Endothelial cell of umbilical vein (primary cell): Measurements from ENCODE around the gene GNGT2. TPM values are rescaled to one million over a fixed set of nuclear protein-coding genes. Genes with fewer than 3 reads are reported as not detected.

Source experiments
- BruUV-seq: library from RNA; stranded (reverse); fragments of 400-500 nt; replicated peaks from 2 replicates; lab custom pipeline; 2021; lab: Mats Ljungman, UMichigan
- CTCF ChIA-PET: fragments of 300-600, 350-600 bp; sonication (Branson Sonifier 250); formaldehyde crosslinking; loops from one replicate; lab custom pipeline; 2021; ENCODE audit warnings: antibody characterized with exemption, inconsistent platforms; lab: Charles Lee
- POLR2A ChIA-PET: fragments of 300-600, 350-600 bp; sonication (Branson Sonifier 250); formaldehyde crosslinking; loops from one replicate; lab custom pipeline; 2021; ENCODE audit warnings: antibody characterized with exemption, inconsistent platforms; lab: Charles Lee
- DNase-seq: peaks from one replicate; pipeline ENCODE4 v3.0.0-alpha.2; 2011; ENCODE audit warnings: low read depth, low spot score
- FAIRE-seq: peaks from 2 replicates; lab custom pipeline; 2011; peaks lifted over from hg19 to GRCh38; lab: Jason Lieb, UNC
- H2AFZ ChIP-seq: 2 replicates; pipeline ENCODE4 v1.6.0; 2012; ENCODE audit warnings: low read depth, low read length, control low read depth, inconsistent platforms
- H3K27ac ChIP-seq: 2 replicates; pipeline ENCODE4 v1.5.1; 2011; ENCODE audit warnings: low read depth, mild to moderate bottlenecking, control low read depth, low read length, moderate library complexity; ENCODE audit not compliant: insufficient read depth
- H3K27me3 ChIP-seq, 2 experiments: 2 replicates each; pipeline versions ENCODE4 v1.6.0 to v1.6.1; 2011; ENCODE audit warnings: low read length in 2 of 2, mixed read lengths in 1 of 2; ENCODE audit not compliant: control insufficient read depth in 2 of 2, insufficient read depth in 2 of 2
- H3K36me3 ChIP-seq, 2 experiments: 2 replicates in 1 of 2; 3 replicates in 1 of 2; pipeline ENCODE4 v1.5.1; 2011; ENCODE audit warnings: low read length in 2 of 2, mild to moderate bottlenecking in 1 of 2, moderate library complexity in 1 of 2; ENCODE audit not compliant: control insufficient read depth in 2 of 2, insufficient read depth in 2 of 2; ENCODE audit errors: extremely low read depth in 1 of 2
- H3K4me1 ChIP-seq: 3 replicates; pipeline ENCODE4 v1.5.1; 2011; ENCODE audit warnings: mild to moderate bottlenecking, low read length; ENCODE audit not compliant: control insufficient read depth, insufficient read depth; ENCODE audit errors: extremely low read depth
- H3K4me2 ChIP-seq: 2 replicates; pipeline ENCODE4 v1.6.1; 2011; ENCODE audit warnings: low read length, control low read depth, mixed read lengths; ENCODE audit not compliant: insufficient read depth
- H3K4me3 ChIP-seq, 3 experiments: fragments of 200-600 bp in 1 of 3; sonication (generic), shearing (Covaris generic) in 1 of 3; replicated peaks in 1 of 3; 2 replicates each; pipeline ENCODE4 v1.5.1; 2011 to 2016; ENCODE audit warnings: control low read depth in 3 of 3, low read length in 3 of 3, mild to moderate bottlenecking in 2 of 3, inconsistent platforms in 1 of 3, low read depth in 1 of 3, moderate library complexity in 1 of 3; ENCODE audit not compliant: insufficient read depth in 1 of 3
- H3K79me2 ChIP-seq: 2 replicates; pipeline ENCODE4 v1.6.0; 2012; ENCODE audit warnings: low read length, inconsistent platforms; ENCODE audit not compliant: control insufficient read depth, insufficient read depth
- H3K9ac ChIP-seq: replicated peaks from 2 replicates; pipeline ENCODE3; 2011; ENCODE audit warnings: low read length, control low read depth; ENCODE audit not compliant: insufficient read depth; ENCODE audit errors: extremely low read depth
- H3K9me1 ChIP-seq: replicated peaks from 3 replicates; pipeline ENCODE4 v1.6.0; 2011; ENCODE audit warnings: mild to moderate bottlenecking, low read length; ENCODE audit not compliant: control insufficient read depth, insufficient read depth; ENCODE audit errors: extremely low read depth
- H3K9me3 ChIP-seq: replicated peaks from 2 replicates; pipeline ENCODE4 v1.5.1; 2012; ENCODE audit warnings: low read length, inconsistent platforms; ENCODE audit not compliant: control insufficient read depth, insufficient read depth
- H4K20me1 ChIP-seq: replicated peaks from 2 replicates; pipeline ENCODE3; 2011; ENCODE audit warnings: mild to moderate bottlenecking, low read length; ENCODE audit not compliant: control insufficient read depth, insufficient read depth; ENCODE audit errors: extremely low read depth
- CTCF ChIP-seq, 2 donors: IDR thresholded peaks; 1 replicate in 1 of 2; 2 replicates in 1 of 2; pipeline ENCODE4 v1.5.1; 2011; ENCODE audit warnings: low read length in 2 of 2, mild to moderate bottlenecking in 2 of 2, moderate library complexity in 2 of 2, control low read depth in 1 of 2, inconsistent platforms in 1 of 2, low read depth in 1 of 2; ENCODE audit not compliant: insufficient read depth in 1 of 2; ENCODE audit errors: extremely low read depth in 1 of 2
- EZH2 ChIP-seq: IDR thresholded peaks from 2 replicates; pipeline ENCODE4 v1.6.1; 2012; ENCODE audit warnings: borderline replicate concordance, low read depth, mild to moderate bottlenecking, moderate library complexity, low read length, inconsistent platforms; ENCODE audit not compliant: severe bottlenecking
- FOS ChIP-seq: IDR thresholded peaks from 2 replicates; pipeline ENCODE4 v1.6.1; 2011; ENCODE audit warnings: mild to moderate bottlenecking, low read length, moderate library complexity, borderline replicate concordance; ENCODE audit not compliant: insufficient read depth
- GATA2 ChIP-seq: IDR thresholded peaks from 2 replicates; pipeline ENCODE4 v1.7.0; 2011; ENCODE audit warnings: low read depth, mild to moderate bottlenecking, moderate library complexity, mixed read lengths, low read length; ENCODE audit not compliant: insufficient read length, insufficient read depth
- JUN ChIP-seq: IDR thresholded peaks from 2 replicates; pipeline ENCODE4 v1.6.1; 2011; ENCODE audit warnings: borderline replicate concordance, low read depth; ENCODE audit not compliant: insufficient read length, insufficient read depth
- MAX ChIP-seq: IDR thresholded peaks from 2 replicates; pipeline ENCODE4 v1.6.1; 2011; ENCODE audit not compliant: insufficient read depth, insufficient read length
- MYC ChIP-seq: IDR thresholded peaks from one replicate; pipeline ENCODE4 v1.6.1; 2011; ENCODE audit warnings: mild to moderate bottlenecking, low read depth, low read length
- POLR2A ChIP-seq: IDR thresholded peaks from 2 replicates; pipeline ENCODE4 v1.6.1; 2012; ENCODE audit warnings: low read depth, mild to moderate bottlenecking, control low read depth, low read length
- POLR2AphosphoS5 ChIP-seq: IDR thresholded peaks from 2 replicates; pipeline ENCODE4 v1.6.1; 2012; ENCODE audit warnings: low read depth, mild to moderate bottlenecking, control low read depth, low read length, moderate library complexity; ENCODE audit not compliant: insufficient read depth
- dilution Hi-C: fragments of 300-500 bp; cut with MboI; formaldehyde crosslinking; loops from one replicate; pipeline ENCODE4 v1.15.0; 2019; ENCODE audit warnings: low sequenced_read_pairs; ENCODE audit not compliant: extremely low pct_ligation_motif_present
- intact Hi-C: fragments of 100-400 bp; cut with micrococcal nuclease; formaldehyde crosslinking; loops from one replicate; pipeline ENCODE4 v1.10.0; 2022
- polyA plus RNA-seq, 4 experiments: library from polyadenylated mRNA; depleted of rRNA in 3 of 4; stranded (reverse) in 3 of 4; unstranded in 1 of 4; fragments of >200 nt; gene quantifications; 2 replicates each; pipeline versions ENCODE4 v1.2.1 to v1.2.3, GENCODE V29; 2011 to 2012; ENCODE audit warnings: missing spikeins in 1 of 4
- total RNA-seq: library from RNA; stranded (reverse); gene quantifications from 2 replicates; pipeline ENCODE4 v1.2.3, GENCODE V29; 2021

Gene GNGT2
- total and polyA plus RNA-seq, 2 donors (not counting 3 experiments of a cell fraction or from before 2014, with no cell fraction given) = 2.8 to 3.8 TPM

DNA sequence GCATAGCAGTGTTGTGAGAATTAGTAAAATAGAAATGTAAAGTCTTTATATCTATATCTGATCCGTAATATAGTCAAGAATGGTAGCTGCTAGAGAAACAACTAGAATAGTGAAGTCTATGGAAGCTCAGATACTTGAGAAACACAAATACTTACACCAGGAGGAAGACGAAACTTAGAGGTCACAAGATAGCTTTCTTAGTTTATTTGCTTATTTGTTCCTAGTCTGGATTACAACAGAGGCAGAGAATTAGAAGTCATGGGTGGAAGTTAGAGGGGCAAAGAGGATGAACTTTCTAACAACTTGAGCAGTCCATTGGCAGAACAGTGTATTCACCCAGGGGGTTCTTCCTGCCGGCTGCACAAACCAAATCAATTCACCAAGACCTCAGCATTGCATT, 13.9 kb downstream of the GNGT2 start:
- DNase-seq (no peak), FAIRE-seq (no peak)
- ChIA-PET POLR2A (no interaction called here), CTCF (interaction anchor here (2.2 to 15.9 kb wide), 2 partner anchors 13 to 31 kb away, joined by 8 to 212 read pairs; partner anchors contain the start of genes ABI3, GNGT2 and PHOSPHO1)
- Histone ChIP-seq H3K9ac (no peak overlapping the region), H2AFZ (no peak overlapping the region), H3K27ac (no peak overlapping the region), H3K4me3 (no peak overlapping the region), H3K36me3 (no peaks in the 10 kb centered on the region), H3K4me1 (peaks cover 9% of the 10 kb centered on the region), H3K9me3 (no peaks in the 10 kb centered on the region), H3K4me2 (no peak overlapping the region), H3K79me2 (no peaks in the 10 kb centered on the region), H3K27me3 (no peaks in the 10 kb centered on the region), H3K9me1 (no peaks in the 10 kb centered on the region), H4K20me1 (no peaks in the 10 kb centered on the region)
- BruUV-seq = no TSS peak
- intact Hi-C loops = no loop called here
- TF ChIP-seq MAX (no peak), MYC (no peak), GATA2 (no peak), FOS (no peak), CTCF (IDR thresholded peaks at IDR 0.05; ENCODE audit: extremely low read depth in 1 of 2, insufficient read depth in 1 of 2, low read depth in 1 of 2, low read length in 2 of 2) (no peak), EZH2 (no peak), POLR2AphosphoS5 (no peak), JUN (no peak), POLR2A (no peak)
- dilution Hi-C loops = no loop called here
